Chondrocyte (in vitro differentiated cells): ENCODE results near the gene ZFAND2A. TPM values are rescaled to one million over a fixed set of nuclear protein-coding genes. Genes with fewer than 3 reads are reported as not detected.
"Not testable (repeated sequence)": the region's sequence is repeated elsewhere in the genome, so short reads cannot be mapped to it uniquely, and the experiment has no call there.

ENCODE experiments used
- DNase-seq: peaks from one replicate; pipeline ENCODE4 v3.0.0; 2021; ENCODE audit warnings: mixed read lengths, low spot score
- H3K27ac Mint-ChIP-seq: one replicate; pipeline ENCODE4 v1.8.0; 2021; ENCODE audit warnings: mild to moderate bottlenecking, moderate library complexity, mixed read lengths; ENCODE audit not compliant: unreplicated experiment
- H3K27me3 Mint-ChIP-seq: 2 replicates; pipeline ENCODE4 v1.8.0; 2021; ENCODE audit warnings: low read depth, mixed read lengths
- H3K36me3 Mint-ChIP-seq: 2 replicates; pipeline ENCODE4 v1.8.0; 2021; ENCODE audit warnings: low read depth, mixed read lengths
- H3K4me1 Mint-ChIP-seq: 2 replicates; pipeline ENCODE4 v1.8.0; 2021; ENCODE audit warnings: low read depth, mild to moderate bottlenecking, mixed read lengths
- H3K4me3 Mint-ChIP-seq: one replicate; pipeline ENCODE4 v1.8.0; 2021; ENCODE audit warnings: mild to moderate bottlenecking, moderate library complexity, mixed read lengths; ENCODE audit not compliant: unreplicated experiment
- H3K9me3 Mint-ChIP-seq: 2 replicates; pipeline ENCODE4 v1.8.0; 2021; ENCODE audit warnings: low read depth, mixed read lengths
- CTCF ChIP-seq: fragments of 200-600 bp; sonication (generic); IDR thresholded peaks from 2 replicates; pipeline ENCODE4 v1.5.0; 2021; ENCODE audit warnings: antibody characterized with exemption, mild to moderate bottlenecking, moderate library complexity
- total RNA-seq: library from RNA; stranded (reverse); gene quantifications from 3 replicates; pipeline ENCODE4 v1.2.1, GENCODE V29; 2021

Gene ZFAND2A
- total RNA-seq, 1 donor from 2014 or later, result 16.2 TPM

GRCh38 chr7:1151156-1151555, 8.8 kb downstream of the ZFAND2A start:
- Mint-ChIP-seq H3K4me1 (no peaks in the 10 kb centered on the region), H3K27ac (no peak overlapping the region), H3K4me3 (no peak overlapping the region), H3K27me3 (no peaks in the 10 kb centered on the region), H3K9me3 (no peaks in the 10 kb centered on the region), H3K36me3 (peaks cover 19% of the 10 kb centered on the region)
- DNase-seq, result peak; percentile 70
- TF ChIP-seq CTCF, result no peak

GRCh38 chr7:1150400-1151002, 9.5 kb downstream of the ZFAND2A start:
- H3K4me3 Mint-ChIP-seq, result no peak overlapping the region
- no peaks in the 10 kb centered on the region for H3K4me1 Mint-ChIP-seq
- no peaks in the 10 kb centered on the region for H3K27me3 Mint-ChIP-seq
- H3K9me3 Mint-ChIP-seq, result no peaks in the 10 kb centered on the region
- H3K27ac Mint-ChIP-seq, result no peak overlapping the region
- H3K36me3 Mint-ChIP-seq, result peaks cover 19% of the 10 kb centered on the region
- peak; percentile 19 for DNase-seq
- TF ChIP-seq CTCF, result no peak

GRCh38 chr7:1149351-1149794, 10.6 kb downstream of the ZFAND2A start:
- peaks cover 15% of the 10 kb centered on the region for H3K36me3 Mint-ChIP-seq

GRCh38 chr7:1147873-1148272, 12.1 kb downstream of the ZFAND2A start:
- not testable (repeated sequence) for H3K27me3 Mint-ChIP-seq, DNase-seq, H3K27ac Mint-ChIP-seq, H3K4me1 Mint-ChIP-seq, H3K9me3 Mint-ChIP-seq, H3K4me3 Mint-ChIP-seq
- H3K36me3 Mint-ChIP-seq, result peaks cover 11% of the 10 kb centered on the region

More at GRCh38 chr7:1149351-1149794, 10.6 kb downstream of the ZFAND2A start:
- no peak for TF ChIP-seq CTCF
- Mint-ChIP-seq H3K27ac (no peak overlapping the region), H3K9me3 (no peaks in the 10 kb centered on the region), H3K4me3 (no peak overlapping the region), H3K4me1 (no peaks in the 10 kb centered on the region), H3K27me3 (no peaks in the 10 kb centered on the region)
- peak; percentile 72 for DNase-seq

- H3K4me1 Mint-ChIP-seq, result no peaks in the 10 kb centered on the region
- DNase-seq, result peak; percentile 70
- TF ChIP-seq CTCF, result peak; percentile 64
- no peaks in the 10 kb centered on the region for H3K27me3 Mint-ChIP-seq
- no peak overlapping the region for H3K4me3 Mint-ChIP-seq
- H3K36me3 Mint-ChIP-seq, result no peaks in the 10 kb centered on the region
- no peak overlapping the region for H3K27ac Mint-ChIP-seq
- H3K9me3 Mint-ChIP-seq, result no peaks in the 10 kb centered on the region
Measured at GRCh38 chr7:1144269-1144771, 15.7 kb downstream of the ZFAND2A start.

- H3K36me3 Mint-ChIP-seq, H3K27me3 Mint-ChIP-seq, H3K27ac Mint-ChIP-seq, H3K4me1 Mint-ChIP-seq, H3K9me3 Mint-ChIP-seq, H3K4me3 Mint-ChIP-seq: not testable (repeated sequence)
- DNase-seq, result peak; percentile 13
Measured at GRCh38 chr7:1143031-1143430, 17.0 kb downstream of the ZFAND2A start.
